GM21576 (cell line): ENCODE measurements around the gene PKD1.
"Not testable (repeated sequence)": the region's sequence is repeated elsewhere in the genome, so short reads cannot be mapped to it uniquely, and the experiment has no call there.

ENCODE experiments used
- ATAC-seq: cut with Tn5 transposase; IDR thresholded peaks from one replicate; pipeline ENCODE4 v1.9.1; 2021; ENCODE audit warnings: mild to moderate bottlenecking, moderate library complexity; ENCODE audit not compliant: unreplicated experiment

PKD1 gene

DNA sequence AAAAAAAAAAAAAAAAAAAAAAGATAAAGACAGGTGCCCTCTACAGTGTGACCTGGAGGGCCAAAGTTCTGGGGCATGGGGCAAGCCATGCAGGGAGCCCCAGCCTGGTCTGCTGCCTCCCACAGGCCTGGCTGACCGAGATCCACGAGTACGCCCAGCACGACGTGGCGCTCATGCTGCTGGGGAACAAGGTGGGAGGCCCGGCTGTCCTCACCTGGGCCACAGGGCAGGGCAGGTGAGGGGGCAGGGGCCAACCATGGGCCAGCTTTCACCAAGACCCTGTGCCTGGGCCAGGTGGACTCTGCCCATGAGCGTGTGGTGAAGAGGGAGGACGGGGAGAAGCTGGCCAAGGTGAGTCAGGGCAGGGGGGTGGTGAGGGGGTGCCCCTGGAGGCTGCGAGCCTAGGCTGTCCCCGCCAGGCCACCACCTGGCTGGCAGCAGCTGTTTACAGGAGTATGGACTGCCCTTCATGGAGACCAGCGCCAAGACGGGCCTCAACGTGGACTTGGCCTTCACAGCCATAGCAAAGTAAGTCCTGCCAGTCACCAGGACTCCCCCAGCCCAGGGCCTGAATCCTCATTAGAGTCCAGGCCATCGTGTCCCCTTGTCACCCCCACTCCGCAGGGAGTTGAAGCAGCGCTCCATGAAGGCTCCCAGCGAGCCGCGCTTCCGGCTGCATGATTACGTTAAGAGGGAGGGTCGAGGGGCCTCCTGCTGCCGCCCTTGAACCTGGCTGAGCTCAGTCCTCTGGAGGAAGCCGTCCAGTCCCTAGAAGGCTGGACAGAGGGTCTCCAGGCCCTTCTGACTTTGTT, 17.2 kb upstream of the PKD1 start:
- no peak for ATAC-seq

DNA sequence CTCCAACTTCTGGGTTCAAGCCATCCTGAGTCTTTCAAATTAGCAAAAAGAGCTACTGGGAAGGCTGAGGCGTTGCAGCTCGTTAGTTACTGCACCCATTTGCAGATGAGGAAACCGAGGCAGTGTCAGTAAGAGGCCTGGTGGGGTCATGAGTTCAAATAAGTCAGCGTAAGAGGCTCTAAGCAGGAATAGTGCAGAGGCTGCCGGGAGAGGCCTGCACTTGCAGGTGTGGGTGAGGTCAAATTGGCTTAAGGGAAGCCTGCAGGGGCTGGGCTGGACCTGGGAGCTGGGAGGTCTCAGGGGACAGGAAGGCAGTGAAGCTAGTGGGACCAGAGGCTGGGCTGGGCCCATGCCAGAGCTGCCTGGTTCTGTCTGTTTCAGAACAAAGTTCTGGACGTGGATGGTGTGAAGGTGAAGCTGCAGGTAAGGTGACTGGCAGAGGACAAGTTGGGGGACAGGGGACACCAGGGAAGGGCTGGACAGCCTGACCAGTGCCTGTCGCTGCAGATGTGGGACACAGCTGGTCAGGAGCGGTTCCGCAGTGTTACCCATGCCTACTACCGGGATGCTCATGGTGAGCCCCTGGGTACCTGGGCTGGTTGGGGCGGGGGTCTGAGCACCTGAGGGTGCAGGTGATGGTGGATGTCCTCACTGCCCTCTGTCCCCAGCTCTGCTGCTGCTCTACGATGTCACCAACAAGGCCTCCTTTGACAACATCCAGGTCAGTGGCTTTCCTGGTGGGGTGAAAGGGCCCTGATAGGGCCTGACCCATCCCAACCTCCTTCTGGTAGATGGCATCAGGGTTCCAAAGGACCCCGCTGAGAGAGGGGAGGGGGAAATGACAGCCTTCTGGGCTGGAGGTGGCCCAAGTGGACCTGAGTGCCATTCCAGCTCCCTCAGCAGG, 15.7 kb upstream of the PKD1 start:
- ATAC-seq, result no peak

DNA sequence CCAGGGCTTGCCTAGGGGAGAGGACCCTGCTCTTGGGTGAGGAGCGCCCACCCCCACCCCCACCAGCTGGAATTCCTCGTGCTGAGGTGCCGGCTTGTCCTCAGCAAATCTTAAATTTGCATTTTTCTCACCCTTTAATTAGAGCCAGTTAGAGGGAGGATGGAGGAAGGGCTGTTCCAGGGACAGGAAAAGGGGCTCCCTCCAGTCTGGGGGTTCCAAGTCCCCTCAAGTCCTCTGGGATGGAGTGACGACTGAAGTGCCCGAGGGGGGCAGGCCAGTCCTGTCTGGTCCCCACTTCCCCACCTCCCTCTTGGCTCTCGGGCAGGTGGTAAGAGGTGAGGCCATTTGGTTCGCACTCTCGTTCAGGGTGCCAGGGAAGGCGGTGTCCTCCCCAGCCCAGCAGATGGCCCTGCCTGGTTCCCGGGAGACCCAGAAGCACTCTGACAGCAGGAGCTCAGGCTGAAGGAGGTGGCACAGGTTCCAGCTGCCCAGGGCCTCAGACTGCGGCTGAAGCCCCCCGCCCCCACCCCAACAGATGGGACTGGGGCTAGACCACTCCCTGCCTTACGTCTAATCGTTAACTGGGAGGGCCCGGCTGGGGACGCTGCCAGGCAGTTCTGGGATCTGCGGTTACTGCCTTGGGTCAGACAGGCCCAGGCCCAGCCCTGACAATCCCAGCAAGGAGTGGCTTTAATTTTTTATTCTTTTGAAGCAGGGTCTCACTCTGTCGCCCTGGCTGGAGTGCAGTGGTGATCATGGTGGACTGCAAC, 14.9 kb upstream of the PKD1 start:
- no peak for ATAC-seq

DNA sequence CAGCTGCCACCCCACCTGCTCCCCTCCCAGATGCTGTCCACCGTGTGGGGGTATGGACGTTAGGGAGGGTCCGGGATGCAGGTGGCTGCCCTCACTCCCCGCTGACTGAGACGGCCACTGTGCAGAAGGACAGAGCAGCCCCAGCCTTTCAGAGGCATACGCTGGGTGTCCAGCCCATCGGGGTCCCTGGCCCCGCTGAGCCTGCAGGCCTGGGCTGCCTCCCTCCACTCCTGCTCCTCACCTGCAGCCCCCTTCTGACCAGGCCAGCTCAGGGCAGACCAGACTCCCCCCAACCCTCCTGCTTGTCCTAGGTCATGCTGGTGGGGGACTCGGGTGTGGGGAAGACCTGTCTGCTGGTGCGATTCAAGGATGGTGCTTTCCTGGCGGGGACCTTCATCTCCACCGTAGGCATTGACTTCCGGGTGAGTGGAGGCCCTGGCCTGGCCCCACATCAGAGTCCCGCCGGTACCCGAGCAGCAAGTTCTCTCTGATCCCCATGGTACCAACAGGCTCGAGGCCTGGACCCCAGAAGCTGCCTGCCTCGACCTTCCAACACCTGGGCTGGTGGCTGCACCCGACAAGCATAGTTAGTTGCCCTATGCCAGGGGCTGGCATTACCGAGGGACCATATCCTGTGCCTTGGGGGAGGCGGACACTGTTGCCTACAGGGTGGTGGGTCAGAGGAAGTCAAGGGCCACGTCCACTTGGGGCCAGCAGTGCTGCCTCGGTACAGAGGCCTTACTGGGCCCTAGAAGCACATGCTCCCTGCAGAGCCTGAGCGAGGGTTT, 14.1 kb upstream of the PKD1 start:
- ATAC-seq, result no peak

DNA sequence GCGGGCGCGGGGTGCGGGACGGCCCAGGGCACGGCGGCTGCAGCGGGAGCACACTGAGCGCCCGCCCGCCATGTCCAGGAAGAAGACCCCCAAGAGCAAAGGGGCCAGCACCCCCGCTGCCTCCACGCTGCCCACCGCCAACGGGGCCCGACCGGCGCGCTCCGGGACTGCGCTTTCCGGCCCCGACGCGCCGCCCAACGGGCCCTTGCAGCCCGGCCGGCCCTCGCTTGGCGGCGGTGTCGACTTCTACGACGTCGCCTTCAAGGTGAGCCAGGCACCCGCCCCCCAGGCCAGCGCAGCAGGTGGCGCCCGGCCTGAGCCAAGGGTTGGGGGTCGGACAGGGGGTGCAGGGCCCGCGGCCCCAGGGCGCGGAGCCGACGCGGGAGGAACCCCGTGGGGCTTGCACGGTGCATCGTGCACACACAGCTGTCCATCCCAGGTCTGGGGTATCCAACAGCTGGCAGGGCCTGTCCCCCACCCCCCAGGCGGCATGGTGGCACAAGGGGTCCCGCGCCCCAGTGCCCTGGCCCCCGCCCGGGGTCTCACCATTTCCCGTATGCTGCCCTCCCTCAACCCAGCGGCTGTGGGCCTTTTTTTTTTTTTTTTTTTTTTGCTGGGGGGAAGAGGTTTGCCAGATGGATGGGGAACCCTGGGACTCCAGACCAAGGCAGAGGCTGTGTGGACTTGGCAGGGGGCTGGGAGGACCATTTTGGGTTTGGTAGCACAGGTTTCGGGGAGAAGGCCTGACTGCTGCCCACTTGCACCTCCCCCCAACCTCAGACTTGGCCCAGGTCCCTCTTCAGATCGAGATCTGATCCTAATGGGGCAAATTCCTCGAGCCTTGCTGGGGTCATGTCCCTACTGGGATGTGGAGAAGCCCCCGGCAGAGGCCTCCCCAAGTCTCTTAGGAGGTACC, 13.3 kb upstream of the PKD1 start:
- ATAC-seq, result no peak

DNA sequence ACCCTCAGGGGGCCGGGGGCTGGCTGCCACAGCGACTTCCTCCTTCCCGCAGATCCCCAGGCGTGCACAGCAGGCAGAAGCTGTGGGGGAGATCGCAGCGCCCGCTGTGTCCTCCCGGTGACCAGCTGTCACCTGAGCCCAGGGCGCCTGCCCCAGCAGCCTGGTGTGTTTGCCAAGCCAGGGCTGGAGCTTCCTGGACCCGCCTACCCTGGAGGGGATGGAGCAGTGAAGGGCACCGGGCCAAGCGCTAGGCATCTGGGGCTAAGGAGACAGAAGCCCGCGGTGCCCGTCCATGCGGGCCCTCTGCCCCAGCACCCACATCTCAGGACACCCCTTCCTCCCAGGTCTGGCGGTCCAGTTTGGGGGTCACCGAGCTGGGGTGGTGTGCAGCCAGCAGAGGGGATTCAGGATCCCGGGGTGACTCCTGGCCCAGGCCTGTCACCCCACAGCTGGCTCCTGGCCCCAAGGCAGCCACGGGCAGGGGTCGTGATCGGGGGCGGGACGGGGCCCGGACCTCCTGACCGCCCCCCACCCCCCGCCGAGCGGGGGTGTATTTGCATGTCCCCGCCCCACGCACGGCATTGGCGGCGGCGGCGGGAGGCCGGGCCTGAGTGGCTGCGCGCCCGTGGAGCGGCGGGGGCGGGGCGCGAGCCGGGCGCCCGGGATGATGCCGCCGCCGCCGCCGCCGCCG, 12.4 kb upstream of the PKD1 start, which contains the start of gene RAB26:
Gene RAB26, plus strand, starts transcription at position 645 of the 691 bp plus-strand sequence. CDS start 159 bp downstream, outside the sequence.
- no peak for ATAC-seq

DNA sequence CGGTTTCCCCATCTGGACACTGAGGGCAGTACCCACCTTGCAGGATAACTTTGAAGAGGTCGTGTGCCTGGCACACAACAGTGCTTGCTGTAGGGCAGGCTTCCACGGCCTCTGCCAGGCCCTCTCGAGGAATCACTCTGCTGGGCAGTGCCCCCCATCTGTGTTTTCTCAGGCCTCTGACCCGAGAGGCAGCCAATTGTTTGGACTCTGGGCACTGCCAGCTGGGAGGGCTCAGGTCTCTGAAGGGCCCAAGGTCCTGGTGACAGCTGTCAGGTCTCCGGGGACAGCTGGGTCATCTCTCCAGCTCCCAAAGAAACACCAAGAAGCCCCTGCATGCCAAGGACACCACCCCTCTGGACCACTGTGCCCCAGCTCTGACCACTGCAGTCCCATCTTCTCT, 11.7 kb upstream of the PKD1 start:
- no peak for ATAC-seq

DNA sequence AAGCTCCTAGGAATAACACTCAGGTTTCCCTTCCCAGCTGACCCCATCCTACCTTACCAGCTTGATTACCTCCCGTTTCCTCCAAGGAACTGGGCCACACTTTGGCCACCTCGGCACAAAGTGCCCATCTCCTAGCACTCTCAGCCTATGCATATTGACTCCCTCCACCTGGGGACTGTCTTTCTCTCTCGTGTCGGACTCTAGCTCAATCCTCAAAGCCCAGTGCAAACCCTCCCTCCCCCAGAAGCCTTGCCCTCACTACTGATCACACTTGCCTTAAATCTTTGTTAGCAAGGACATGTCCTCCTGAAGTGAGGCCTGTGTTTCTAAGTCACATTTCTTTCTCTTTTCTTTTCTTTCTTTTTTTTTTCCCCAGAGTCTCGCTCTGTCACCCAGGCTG, 10.1 kb upstream of the PKD1 start:
- ATAC-seq, result no peak

DNA sequence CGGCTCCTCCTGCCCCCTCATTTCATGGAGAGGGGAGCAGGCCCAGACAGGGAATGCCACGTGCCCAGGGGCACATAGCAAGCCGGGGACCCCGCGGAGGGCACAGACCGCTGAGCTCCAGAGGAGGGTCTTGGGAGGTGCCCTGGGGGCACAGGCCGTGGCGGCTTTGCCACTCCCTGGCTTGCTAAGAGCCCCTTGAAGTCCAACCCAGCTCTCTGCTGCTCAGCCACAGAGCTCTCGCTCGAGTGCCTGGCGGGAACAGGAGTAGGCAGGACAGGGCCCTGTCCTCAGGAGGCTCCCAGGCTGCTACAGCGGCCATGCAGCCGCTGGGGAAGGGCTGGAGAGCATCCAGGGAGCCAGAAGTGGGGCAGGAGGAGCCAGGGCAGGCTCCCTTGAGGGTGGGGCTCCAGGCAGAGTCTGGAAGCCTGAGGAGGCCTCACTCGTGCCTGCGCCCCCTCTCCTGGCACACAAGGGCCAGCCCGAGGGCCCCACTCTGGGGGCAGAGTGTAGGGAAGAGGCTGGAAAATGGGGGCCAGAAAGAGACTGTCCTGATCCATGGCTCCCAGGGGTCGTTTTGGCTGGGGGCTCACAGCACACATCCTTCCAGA, 8.3 kb upstream of the PKD1 start:
- no peak for ATAC-seq

DNA sequence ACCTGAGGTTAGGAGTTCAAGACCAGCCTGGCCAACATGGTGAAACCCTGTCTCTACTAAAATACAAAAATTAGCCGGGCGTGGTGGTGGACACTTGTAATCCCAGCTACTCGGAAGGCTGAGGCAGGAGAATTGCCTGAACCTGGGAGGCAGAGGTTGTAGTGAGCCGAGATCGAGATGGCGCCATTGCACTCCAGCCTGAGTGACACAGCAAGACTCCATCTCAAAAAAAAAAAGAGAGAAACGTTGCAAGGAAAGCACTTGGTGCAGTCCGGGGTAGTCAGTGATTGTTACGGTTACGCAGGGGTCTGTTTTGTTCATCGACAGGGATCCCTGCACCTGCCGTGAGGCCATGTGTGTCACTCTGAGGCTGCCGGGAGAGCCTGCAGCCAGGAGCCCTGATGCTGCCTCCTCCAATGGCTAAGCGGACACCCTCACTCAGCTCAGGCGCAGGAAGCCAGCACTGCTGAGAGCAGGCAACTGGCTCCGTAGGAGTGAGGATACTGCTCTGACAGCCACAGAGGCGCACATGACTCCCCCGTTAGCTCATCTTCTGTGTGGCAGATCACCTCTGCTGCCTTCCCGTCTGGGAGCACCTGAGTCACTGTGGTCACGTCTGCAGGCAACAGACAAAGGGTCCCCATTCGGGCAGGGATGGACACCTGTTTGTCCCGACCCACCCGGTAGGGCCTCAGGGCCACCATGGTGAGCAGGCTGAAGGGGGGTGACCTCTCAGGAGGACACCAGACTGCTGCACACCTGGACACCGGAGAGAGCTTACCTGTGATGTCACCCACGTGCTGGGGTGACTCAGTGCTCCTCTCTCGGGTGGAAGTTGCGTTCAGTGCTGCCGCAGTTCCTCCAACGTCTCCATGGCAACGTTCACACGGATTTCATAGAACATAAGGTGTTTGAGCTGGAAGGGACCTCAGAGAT, 7.5 kb upstream of the PKD1 start:
- ATAC-seq, result no peak

DNA sequence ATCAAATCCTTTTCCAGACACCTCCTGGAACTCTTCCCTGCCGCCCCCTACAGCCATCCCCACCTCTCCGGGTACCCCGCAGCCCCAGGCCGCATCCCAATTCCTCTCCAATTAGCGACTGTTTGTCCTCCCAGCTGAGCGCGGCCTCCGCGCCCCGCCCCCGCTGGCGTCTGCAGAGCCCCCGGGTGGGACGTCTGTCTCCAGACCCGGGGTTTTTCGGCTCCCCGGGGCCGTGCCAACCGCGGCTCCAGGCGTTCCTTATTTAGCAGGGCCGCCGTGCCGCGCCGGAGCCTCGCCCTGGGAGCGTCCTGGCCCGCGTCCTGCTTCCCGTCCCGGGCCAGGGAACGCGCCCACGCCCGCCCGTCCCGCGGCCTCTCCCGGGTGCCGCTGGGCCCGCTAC, 627 bp downstream of the PKD1 start:
- not testable (repeated sequence) for ATAC-seq

DNA sequence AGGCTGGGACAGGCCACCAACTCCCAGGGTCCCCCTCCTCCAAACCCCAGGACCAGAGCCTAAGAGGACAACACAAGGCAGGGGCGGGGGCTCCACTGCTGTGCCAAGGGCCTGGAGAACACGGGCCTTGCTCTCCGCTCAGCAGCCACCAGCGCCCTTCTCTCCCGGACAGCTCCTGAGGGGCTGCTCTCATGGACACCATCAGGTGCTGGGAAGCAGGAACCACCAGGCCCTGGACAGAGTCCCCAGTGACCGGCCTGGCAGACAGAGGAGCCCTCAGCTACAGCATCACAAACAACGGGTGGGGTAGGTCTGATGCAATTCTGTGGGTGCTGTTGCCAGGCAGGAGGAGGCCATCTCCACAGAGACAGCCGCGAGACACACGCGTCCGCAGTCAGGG, 1.9 kb downstream of the PKD1 start:
- not testable (repeated sequence) for ATAC-seq

DNA sequence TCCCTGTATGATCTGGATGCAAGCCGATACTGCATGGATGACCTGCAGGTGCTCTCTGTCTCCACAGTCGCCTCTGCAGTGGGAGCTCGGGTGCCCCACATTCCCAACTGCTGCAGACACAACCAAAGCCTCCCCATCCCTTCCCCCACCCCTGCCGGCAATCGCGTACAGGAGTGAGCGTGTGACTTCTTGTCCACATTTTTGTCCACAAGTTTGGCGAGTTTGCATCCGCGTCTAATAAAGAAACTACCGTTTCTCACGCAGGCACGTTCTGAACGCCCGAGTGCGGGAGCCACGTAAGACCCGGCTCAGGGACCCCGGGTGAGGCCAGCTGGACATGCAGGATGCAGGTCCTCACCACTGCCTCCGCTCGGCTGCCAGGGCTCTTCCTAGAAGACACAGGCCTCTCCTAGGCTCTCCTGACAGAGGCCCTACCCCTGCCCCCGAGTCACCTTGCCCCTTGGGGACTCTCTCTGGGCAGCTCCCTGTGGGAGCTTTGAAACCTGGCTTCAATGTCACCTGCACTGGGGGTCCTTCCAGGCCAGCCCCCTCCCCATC, 5.7 kb downstream of the PKD1 start:
- not testable (repeated sequence) for ATAC-seq

DNA sequence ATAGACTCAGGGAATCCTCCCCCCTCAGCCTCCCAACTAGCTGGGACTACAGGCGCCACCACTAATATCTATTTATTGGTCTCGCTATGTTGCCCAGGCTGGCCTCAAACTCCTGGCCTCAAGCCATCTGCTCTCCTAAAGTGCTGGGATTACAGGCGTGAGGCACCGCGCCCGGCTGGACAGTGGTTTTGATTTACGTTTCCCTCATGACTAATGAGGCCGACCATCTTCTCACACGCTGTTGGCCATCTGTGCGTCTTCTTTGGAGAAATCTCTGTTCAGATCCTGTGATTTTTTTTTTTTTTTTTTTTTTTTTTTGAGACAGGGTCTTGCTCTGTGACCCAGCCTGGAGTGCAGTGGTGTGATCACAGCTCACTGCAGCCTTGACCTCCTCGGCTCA, 6.4 kb downstream of the PKD1 start:
- ATAC-seq, result not testable (repeated sequence)

DNA sequence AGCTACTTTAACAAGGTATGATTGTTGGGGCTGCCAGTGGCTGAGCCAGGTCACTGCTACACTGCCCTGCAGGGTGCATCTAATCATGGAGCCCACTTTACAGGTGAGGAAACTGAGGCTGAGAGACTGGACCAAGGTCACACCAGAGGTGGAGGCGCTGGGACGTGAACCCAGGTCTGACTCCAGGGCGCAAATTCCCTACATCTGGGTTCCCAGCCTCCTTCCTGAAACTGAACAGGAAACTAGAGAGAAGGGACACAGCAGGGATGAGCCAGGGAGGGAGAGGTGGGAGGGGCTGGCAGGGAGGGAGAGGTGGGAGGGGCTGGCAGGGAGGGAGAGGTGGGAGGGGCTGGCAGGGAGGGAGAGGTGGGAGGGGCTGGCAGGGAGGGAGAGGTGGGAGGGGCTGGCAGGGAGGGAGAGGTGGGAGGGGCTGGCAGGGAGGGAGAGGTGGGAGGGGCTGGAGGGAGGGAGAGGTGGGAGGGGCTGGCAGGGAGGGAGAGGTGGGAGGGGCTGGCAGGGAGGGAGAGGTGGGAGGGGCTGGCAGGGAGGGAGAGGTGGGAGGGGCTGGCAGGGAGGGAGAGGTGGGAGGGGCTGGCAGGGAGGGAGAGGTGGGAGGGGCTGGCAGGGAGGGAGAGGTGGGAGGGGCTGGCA, 7.9 kb downstream of the PKD1 start:
- ATAC-seq, result not testable (repeated sequence)

DNA sequence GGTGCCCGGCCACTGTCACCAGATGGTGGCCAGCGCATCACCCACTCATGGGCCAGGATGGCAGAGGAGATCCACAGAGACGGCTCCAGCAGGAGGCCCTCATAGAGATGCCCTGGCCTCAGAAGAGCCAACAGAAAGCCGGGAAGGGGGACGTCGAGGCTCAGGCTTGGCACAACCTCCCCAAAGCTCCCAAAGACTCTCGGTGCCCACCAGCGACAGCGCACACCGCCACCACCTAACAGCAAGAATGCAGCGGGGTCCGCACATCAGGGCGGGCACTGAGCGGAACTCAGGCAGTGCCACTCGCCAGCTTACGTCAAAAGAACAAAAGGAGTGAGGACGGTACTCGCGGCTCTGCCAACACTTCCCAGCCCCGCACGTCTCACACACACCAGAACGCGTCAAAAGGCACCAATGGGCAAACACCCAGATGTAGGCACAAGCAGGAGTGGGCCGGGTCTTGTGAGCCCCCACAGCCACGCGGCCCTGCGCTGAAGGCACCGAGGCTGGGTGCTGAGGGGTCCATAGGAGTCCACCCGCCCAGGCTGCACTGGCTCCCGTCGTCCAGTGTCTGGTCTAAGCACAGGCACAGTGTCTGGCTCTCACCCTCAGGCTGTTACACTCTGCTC, 8.7 kb downstream of the PKD1 start:
- not testable (repeated sequence) for ATAC-seq
